Activated CD8-positive, alpha-beta T cell treated with anti-CD3 and anti-CD28 coated beads, Interleukin-2, amount 10 ng/mL, durations not matched to agents 7 days and 5 days (primary cell): Measurements from ENCODE around the gene RNF168. TPM values are rescaled to one million over a fixed set of nuclear protein-coding genes. Genes with fewer than 3 reads are reported as not detected.
A peak's percentile ranks its signal among the peaks of the same experiment; 100 is the strongest.
"Not testable (repeated sequence)": the region's sequence is repeated elsewhere in the genome, so short reads cannot be mapped to it uniquely, and the experiment has no call there.

Source experiments
- ATAC-seq: fragments of 150-1000 bp; cut with Tn5 transposase; one replicate; pipeline ENCODE4 v1.10.0; 2021; ENCODE audit warnings: moderate library complexity
- CTCF ChIA-PET: fragments of 350-600 bp; sonication (Branson Sonifier 250); formaldehyde crosslinking; loops from one replicate; lab custom pipeline; 2021; ENCODE audit warnings: antibody characterized with exemption; lab: Charles Lee
- POLR2A ChIA-PET: fragments of 350-600 bp; sonication (Branson Sonifier 250); formaldehyde crosslinking; loops from one replicate; lab custom pipeline; 2021; ENCODE audit warnings: antibody characterized with exemption; lab: Charles Lee
- DNase-seq: peaks from one replicate; pipeline ENCODE4 v3.0.0-alpha.2; 2020
- H3K27ac Mint-ChIP-seq: one replicate; pipeline ENCODE4 v1.8.0; 2021; ENCODE audit warnings: mild to moderate bottlenecking, mixed read lengths
- H3K27me3 Mint-ChIP-seq: one replicate; pipeline ENCODE4 v1.8.0; 2021; ENCODE audit warnings: low read depth, mixed read lengths
- H3K36me3 Mint-ChIP-seq: one replicate; pipeline ENCODE4 v1.8.0; 2021; ENCODE audit warnings: low read depth, mixed read lengths
- H3K4me1 Mint-ChIP-seq: one replicate; pipeline ENCODE4 v1.8.0; 2021; ENCODE audit warnings: low read depth, mixed read lengths
- H3K4me3 Mint-ChIP-seq: one replicate; pipeline ENCODE4 v1.8.0; 2021; ENCODE audit warnings: mild to moderate bottlenecking, mixed read lengths
- H3K9me3 Mint-ChIP-seq: one replicate; pipeline ENCODE4 v1.8.0; 2022; ENCODE audit warnings: mixed read lengths; ENCODE audit not compliant: insufficient read depth
- total RNA-seq, 2 experiments: library from RNA; stranded (reverse); gene quantifications; one replicate each; pipeline ENCODE4 v1.2.3, GENCODE V29; 2021

The RNF168 gene
- total RNA-seq, 2 experiments from 2014 or later, result 35.2 to 39.3 TPM

DNA sequence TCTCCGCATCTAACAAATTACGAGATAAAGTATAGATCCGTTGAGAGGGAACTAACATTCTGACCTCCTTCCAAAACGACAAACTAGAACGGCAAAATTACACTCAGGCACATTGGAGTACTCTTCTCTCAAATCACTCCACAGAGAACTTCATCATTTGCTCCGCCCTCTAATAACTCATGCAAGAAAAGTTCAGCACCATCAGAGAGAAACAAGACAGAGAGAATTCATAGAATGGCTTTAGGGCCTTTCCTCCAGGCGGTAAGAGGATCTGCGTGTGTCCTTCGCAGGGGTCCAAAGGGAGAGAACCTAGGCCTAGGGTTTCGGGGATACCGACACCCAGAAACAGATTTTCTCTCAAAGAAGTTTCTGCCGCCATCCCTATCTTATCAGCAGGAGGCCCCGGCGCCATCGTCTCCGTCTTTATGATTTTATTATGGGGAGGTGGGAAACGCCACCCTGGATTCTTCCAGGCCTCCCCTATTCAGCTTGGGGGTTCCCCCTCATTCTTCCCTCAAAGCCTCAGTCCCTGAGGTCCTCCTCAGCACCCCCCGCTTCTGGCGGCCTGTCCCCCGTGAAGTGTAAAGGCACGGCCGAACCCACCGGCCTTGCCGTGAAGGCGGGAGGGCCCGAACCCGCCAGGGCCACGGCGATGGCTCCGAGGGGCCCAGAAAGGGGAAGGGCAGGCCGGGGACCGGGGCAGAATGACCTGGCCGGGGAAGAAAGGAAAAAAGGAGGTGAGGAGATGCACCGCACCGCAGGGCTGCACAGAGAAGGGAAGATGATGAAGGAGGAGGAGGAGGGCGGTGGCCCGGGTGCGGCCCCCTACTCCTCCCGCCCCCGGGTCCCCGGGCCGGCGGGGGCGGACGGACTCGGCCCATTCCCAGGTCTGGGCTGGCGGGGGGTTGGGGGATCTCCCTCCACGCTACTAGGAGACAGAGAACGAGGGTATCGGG, 72.1 kb downstream of the RNF168 start:
- ATAC-seq, result peak; percentile 24
- DNase-seq, result peak; percentile 31
- Mint-ChIP-seq H3K4me3 (peak overlapping the region; percentile 69), H3K27ac (peak overlapping the region; percentile 98), H3K4me1 (peaks cover 19% of the 10 kb centered on the region), H3K27me3 (peaks cover 6% of the 10 kb centered on the region), H3K9me3 (no peaks in the 10 kb centered on the region), H3K36me3 (peaks cover 9% of the 10 kb centered on the region)
- ChIA-PET CTCF (interaction anchor here (1.3 kb wide), 1 partner anchor 97 kb away, joined by 3 read pairs; no protein-coding TSS in a partner anchor), POLR2A (interaction anchor here (0.9 to 1.7 kb wide), 6 partner anchors 8 to 436 kb away, joined by 3 to 7 read pairs (median 6); partner anchors contain the start of genes DYNLT2B, RNF168 and SENP5)

DNA sequence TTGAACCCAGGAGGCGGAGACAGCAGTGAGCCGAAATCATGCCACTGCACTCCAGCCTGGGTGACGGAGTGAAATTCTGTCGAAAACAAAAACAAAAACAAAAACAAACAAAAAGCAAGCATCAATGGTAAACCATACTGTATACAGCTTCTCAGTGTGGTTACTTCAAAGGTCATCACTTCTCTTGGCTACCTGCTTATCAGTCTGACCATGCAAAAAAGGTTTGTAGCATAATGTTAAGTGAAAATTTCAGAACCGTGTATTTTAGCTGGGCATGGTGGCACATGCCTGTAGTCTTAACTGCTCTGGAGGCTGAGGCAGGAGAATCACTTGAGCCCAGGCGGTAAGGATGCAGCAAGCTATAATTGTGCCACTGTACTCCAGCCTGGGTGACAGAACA, 75.5 kb downstream of the RNF168 start:
- no peak for DNase-seq
- Mint-ChIP-seq H3K9me3 (no peaks in the 10 kb centered on the region), H3K4me1 (peaks cover 14% of the 10 kb centered on the region), H3K36me3 (peaks cover 10% of the 10 kb centered on the region), H3K27ac (no peak overlapping the region), H3K27me3 (no peaks in the 10 kb centered on the region), H3K4me3 (no peak overlapping the region)
- no peak for ATAC-seq
- ChIA-PET CTCF (no interaction called here), POLR2A (no interaction called here)

DNA sequence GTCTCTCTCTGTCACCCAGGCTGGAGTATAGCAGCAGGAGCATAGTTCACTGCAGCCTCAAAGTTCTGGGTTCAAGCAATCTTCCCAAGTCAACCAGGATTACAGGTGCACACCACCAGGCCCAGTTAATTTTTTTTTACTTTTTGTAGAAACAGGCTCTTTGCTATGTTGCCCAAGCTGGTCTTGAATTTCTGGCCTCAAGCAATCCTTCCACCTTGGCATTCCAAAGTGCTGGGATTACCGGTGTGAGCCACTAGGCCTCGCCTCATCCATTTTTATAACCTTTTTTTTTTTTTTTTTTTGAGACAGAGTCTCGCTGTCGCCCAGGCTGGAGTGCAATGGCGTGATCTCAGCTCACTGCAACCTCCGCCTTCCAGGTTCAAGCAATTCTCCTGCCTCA, 79.1 kb downstream of the RNF168 start:
- DNase-seq, H3K4me1 Mint-ChIP-seq, ATAC-seq, CTCF ChIA-PET, H3K9me3 Mint-ChIP-seq, H3K4me3 Mint-ChIP-seq, H3K27ac Mint-ChIP-seq, H3K27me3 Mint-ChIP-seq: not testable (repeated sequence)
- H3K36me3 Mint-ChIP-seq, result peaks cover 10% of the 10 kb centered on the region
- POLR2A ChIA-PET, result interaction anchor here (1.6 kb wide), 1 partner anchor 8 kb away, joined by 4 read pairs; the partner anchor contains the start of gene UBXN7

DNA sequence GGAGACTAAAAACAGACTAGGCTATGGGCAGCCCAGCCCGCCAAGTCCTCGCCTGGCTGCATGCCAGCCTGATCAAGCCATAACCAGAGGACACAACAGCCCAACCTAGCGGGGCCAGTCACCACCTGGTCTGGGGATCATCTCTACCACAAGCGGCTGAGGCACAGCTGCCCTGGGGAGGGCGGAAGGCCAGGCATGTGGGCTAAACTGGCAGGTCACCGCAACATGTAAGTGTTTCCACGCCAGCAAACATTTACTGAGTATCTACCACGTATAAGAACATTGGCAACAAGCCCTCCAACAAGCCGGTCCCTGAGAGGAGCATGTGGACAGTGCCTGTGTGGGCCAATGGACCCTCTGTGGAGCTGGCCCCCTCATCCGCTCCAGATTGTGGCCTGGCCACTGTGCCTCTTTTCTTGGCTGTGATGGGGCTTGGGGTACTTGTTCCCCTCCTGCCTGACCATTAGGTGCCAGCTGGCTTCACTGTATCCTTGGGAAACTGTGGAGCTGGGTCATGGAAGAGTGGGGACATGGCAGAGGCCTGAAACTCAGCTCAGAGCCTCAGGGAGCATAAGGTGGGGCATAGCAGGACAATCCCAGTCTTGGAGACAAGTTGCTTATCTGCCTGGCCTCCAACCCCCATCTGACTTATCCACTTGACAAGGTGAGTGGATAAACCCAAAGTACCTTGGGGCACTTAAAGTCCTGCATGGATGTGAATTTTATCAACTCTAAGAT, 80.4 kb downstream of the RNF168 start:
- H3K27me3 Mint-ChIP-seq, result no peaks in the 10 kb centered on the region
- ATAC-seq (no peak), DNase-seq (no peak)
- no peak overlapping the region for H3K27ac Mint-ChIP-seq
- H3K9me3 Mint-ChIP-seq, result no peaks in the 10 kb centered on the region
- POLR2A ChIA-PET, result interaction anchor here (1.6 kb wide), 1 partner anchor 9 kb away, joined by 4 read pairs; the partner anchor contains the start of gene UBXN7
- H3K4me3 Mint-ChIP-seq, result no peak overlapping the region
- H3K36me3 Mint-ChIP-seq, result peaks cover 10% of the 10 kb centered on the region
- no peaks in the 10 kb centered on the region for H3K4me1 Mint-ChIP-seq
- CTCF ChIA-PET, result no interaction called here

DNA sequence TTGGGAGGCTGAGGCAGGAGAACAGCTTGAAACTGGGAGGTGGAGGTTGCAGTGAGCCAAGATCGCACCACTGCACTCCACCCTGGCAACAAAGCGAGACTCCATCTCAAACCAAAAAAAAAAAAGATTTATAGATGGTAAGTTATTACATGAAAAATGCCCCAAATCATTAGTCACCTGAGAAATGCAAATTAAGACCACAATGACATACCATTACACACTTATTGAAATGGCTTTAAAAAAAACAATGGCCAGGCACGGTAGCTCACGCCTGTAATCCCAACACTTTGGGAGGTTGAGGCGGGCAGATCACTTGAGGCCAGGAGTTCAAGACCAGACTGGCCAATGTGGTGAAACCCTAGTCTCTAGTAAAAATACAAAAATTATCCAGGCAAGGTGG, 81.9 kb downstream of the RNF168 start:
- H3K27me3 Mint-ChIP-seq, H3K36me3 Mint-ChIP-seq, H3K4me1 Mint-ChIP-seq, H3K27ac Mint-ChIP-seq, H3K4me3 Mint-ChIP-seq, CTCF ChIA-PET, ATAC-seq, H3K9me3 Mint-ChIP-seq, DNase-seq: not testable (repeated sequence)
- POLR2A ChIA-PET, result interaction anchor here (0.7 kb wide), 1 partner anchor 145 kb away, joined by 3 read pairs; no protein-coding TSS in a partner anchor

DNA sequence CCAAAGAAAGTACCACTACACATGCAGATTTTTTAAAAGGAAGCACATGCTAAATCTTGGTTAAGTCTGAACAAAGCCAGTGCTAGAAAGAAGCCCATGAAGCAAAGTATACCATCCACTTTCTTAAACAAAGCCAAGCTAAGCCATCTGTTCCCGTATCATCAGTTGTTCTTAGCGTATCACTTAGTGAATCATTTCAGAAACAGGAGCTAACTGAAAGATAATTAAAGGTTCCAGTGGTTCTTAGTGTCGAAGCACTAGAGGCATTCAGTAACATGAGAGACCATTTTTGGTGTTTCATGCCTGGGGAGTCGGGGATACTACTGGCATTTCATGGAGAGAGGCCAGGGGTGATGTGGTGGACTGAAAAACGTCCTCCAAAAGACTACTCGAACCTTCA, 84.2 kb downstream of the RNF168 start:
- H3K4me3 Mint-ChIP-seq, result no peak overlapping the region
- ATAC-seq (no peak), DNase-seq (no peak)
- H3K4me1 Mint-ChIP-seq, result no peaks in the 10 kb centered on the region
- no peaks in the 10 kb centered on the region for H3K9me3 Mint-ChIP-seq
- no peak overlapping the region for H3K27ac Mint-ChIP-seq
- no peaks in the 10 kb centered on the region for H3K27me3 Mint-ChIP-seq
- peaks cover 2% of the 10 kb centered on the region for H3K36me3 Mint-ChIP-seq
- ChIA-PET POLR2A (interaction anchor here (1.2 kb wide), 1 partner anchor 13 kb away, joined by 3 read pairs; the partner anchor contains the start of gene UBXN7), CTCF (no interaction called here)

Other genes starting within 250 kb of the RNF168 start
- gene PCYT1A, start 216.0 kb downstream of the RNF168 start, total RNA-seq, result 10 to 100 TPM; 53.2 to 57.3 TPM
- 10 to 100 TPM; 12.0 to 21.1 TPM for gene DYNLT2B, start 185.5 kb downstream of the RNF168 start, total RNA-seq
- gene TM4SF19, start 165.4 kb downstream of the RNF168 start, total RNA-seq, result not detected
- 10 to 100 TPM; 43.5 to 45.1 TPM for gene UBXN7, start 71.3 kb downstream of the RNF168 start, total RNA-seq
- under 1 TPM in 1 of 2 experiments, not detected in 1; 0.13 TPM for gene SMCO1, start 11.6 kb upstream of the RNF168 start, total RNA-seq
- gene WDR53, start 64.8 kb upstream of the RNF168 start, total RNA-seq, result 10 to 100 TPM; 21.0 to 21.8 TPM
- 10 to 100 TPM; 16.1 to 17.7 TPM for gene FBXO45, start 64.9 kb upstream of the RNF168 start, total RNA-seq
- 10 to 100 TPM; 37.5 to 39.9 TPM for gene NRROS, start 135.9 kb upstream of the RNF168 start, total RNA-seq
- gene CEP19, start 208.5 kb upstream of the RNF168 start, total RNA-seq, result 1 to 10 TPM; 4.6 to 5.6 TPM
- gene PIGX, start 208.6 kb upstream of the RNF168 start, total RNA-seq, result 10 to 100 TPM; 41.5 to 42.1 TPM
- 100 to 1,000 TPM in 1 of 2 experiments, 10 to 100 TPM in 1; 84.7 to 104 TPM for gene PAK2, start 236.1 kb upstream of the RNF168 start, total RNA-seq